ENCODE data around the gene ARHGAP27. TPM values are rescaled to one million over a fixed set of nuclear protein-coding genes. Genes with fewer than 3 reads are reported as not detected.

ARHGAP27 gene
- total RNA-seq, 1 donor from 2014 or later: 3.5 TPM

Other genes with a start within 250 kb of the ARHGAP27 start
- gene FMNL1, start 211.0 kb downstream of the ARHGAP27 start, total RNA-seq (ENCODE audit: unreplicated experiment): 24.2 TPM
- gene SPATA32, start 170.8 kb downstream of the ARHGAP27 start, total RNA-seq (ENCODE audit: unreplicated experiment): not detected
- 5.7 TPM for gene MAP3K14, start 115.8 kb downstream of the ARHGAP27 start, total RNA-seq (ENCODE audit: unreplicated experiment)
- gene PLEKHM1, start 57.9 kb upstream of the ARHGAP27 start, total RNA-seq (ENCODE audit: unreplicated experiment): 59.5 TPM